C4-2B (cell line): Measurements from ENCODE around the gene ATP8B4.

Experiments used
- H3K27ac ChIP-seq: fragments of 450-650 bp; 2 replicates; pipeline ENCODE4 v1.5.1; 2017
- ZFX ChIP-seq: fragments of 450-650 bp; IDR thresholded peaks from 2 replicates; pipeline ENCODE4 v1.6.1; 2017
- TF ChIP-seq, protein P1 (sequence below): fragments of 450-650 bp; conservative IDR thresholded peaks from 2 replicates; pipeline ENCODE4 v1.5.1; 2017; ENCODE audit warnings: mild to moderate bottlenecking

Gene ATP8B4

DNA sequence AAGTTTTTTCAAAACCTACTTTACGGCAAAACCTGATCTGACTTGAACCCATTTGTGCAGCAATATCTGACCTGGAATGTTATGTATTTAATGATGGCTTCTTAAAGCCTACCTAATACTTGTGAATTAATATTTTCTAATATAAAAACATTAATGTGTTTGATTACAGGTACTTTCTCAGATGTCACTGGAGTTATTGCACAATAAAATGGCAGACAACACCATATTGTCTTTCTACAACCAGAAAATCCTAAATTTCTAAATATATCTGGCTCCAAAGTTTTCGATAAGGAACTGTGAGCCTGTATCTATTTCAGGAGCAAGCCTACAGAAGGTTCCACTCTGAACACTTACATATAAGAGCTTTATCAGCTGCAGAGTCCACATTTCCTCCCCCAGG lies 184.5 kb downstream of the ATP8B4 start:
- H3K27ac ChIP-seq = no peak overlapping the region
- TF ChIP-seq, protein P1, sequence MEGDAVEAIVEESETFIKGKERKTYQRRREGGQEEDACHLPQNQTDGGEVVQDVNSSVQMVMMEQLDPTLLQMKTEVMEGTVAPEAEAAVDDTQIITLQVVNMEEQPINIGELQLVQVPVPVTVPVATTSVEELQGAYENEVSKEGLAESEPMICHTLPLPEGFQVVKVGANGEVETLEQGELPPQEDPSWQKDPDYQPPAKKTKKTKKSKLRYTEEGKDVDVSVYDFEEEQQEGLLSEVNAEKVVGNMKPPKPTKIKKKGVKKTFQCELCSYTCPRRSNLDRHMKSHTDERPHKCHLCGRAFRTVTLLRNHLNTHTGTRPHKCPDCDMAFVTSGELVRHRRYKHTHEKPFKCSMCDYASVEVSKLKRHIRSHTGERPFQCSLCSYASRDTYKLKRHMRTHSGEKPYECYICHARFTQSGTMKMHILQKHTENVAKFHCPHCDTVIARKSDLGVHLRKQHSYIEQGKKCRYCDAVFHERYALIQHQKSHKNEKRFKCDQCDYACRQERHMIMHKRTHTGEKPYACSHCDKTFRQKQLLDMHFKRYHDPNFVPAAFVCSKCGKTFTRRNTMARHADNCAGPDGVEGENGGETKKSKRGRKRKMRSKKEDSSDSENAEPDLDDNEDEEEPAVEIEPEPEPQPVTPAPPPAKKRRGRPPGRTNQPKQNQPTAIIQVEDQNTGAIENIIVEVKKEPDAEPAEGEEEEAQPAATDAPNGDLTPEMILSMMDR = no peak
- no peak for TF ChIP-seq ZFX

DNA sequence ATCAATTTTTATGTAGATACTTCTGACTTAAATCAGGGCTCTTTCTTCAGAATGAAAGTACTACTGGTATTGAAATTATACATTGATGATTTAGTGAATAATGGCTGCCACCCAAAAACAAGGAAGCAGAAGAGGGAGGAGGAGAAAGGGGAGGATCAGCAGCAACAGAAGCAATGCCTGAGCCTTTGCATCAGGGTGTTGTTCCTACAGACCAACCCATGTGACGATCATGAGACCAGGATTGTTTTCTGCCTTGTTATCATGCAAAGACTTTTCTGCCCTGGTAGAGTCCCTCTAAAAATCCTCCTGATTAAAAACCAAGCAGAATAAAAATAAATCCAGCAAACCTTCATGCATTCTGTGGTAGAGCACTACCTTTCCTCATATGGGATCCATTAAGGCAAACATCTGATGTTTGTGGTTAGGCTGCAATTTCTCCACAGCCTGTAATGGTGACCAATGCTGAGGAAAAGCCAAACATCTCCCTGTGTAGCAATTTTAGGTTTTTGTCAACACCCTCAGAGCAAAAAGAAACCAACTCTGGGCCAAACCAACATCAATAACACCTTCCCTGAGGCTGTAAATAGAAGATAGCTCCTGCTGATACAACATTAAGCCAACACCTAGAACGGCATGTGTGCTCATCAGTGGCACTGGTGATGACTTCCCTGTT lies 191.7 kb downstream of the ATP8B4 start:
- no peak overlapping the region for H3K27ac ChIP-seq
- no peak for TF ChIP-seq ZFX
- TF ChIP-seq, protein P1 = no peak

DNA sequence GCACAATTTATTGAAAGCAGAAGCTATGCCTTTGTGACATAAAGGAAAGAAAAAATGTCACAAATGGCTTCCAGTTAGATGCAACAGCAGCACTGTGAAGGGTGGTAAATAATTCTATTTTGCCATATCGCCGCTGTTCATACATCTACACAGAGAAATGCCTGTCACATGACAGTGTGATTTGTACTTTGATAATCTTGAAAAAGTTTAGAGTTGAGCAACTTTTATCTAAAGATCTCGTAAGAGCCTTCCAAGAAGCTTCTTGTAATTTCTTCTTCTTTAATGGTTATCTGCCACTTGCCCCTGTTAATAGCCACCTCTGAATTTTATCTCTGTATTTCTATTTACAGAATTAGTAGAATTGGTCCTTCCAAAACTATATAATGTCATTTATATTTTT lies 192.3 kb downstream of the ATP8B4 start:
- TF ChIP-seq, protein P1 = no peak
- TF ChIP-seq ZFX = no peak
- H3K27ac ChIP-seq = no peak overlapping the region

DNA sequence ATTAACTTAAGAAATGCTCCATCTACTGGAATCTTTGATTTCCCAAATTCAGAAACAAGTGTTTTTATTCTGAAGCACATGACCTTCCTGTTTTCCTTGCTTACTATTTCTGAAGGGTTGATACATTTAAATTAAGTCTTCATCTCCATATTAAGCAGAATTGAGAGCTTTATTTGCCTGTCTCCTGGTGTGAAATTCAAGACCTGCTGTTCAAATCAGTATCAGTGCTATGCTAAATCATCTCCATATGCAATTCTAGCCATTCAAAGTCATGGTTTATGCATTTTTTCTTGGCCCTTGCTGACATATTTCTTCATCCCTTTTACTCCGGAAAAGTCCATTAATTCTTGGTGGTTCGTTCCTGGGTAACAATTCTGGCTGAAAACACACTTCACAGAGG lies 195.4 kb downstream of the ATP8B4 start:
- no peak overlapping the region for H3K27ac ChIP-seq
- TF ChIP-seq, protein P1 = no peak
- no peak for TF ChIP-seq ZFX

DNA sequence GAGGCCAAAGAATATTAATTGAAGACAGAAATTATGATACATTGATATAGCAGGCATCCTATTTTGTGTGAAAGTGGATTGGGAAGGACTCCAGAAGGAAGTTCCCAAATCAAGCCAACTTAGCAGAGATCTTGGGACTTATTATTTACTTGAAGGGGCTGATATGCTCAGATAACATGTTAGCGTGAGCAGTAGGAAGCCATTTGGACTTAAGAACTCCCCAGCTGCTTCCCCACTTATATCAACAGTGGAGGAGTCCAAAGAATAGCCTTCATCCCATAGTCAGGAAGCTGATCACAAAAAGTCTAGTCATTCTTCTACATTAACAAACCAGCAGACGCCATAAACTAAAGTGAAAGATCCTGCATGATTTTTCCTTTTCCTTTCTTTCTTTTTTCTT lies 200.0 kb downstream of the ATP8B4 start:
- no peak overlapping the region for H3K27ac ChIP-seq
- no peak for TF ChIP-seq ZFX
- TF ChIP-seq, protein P1 = no peak

DNA sequence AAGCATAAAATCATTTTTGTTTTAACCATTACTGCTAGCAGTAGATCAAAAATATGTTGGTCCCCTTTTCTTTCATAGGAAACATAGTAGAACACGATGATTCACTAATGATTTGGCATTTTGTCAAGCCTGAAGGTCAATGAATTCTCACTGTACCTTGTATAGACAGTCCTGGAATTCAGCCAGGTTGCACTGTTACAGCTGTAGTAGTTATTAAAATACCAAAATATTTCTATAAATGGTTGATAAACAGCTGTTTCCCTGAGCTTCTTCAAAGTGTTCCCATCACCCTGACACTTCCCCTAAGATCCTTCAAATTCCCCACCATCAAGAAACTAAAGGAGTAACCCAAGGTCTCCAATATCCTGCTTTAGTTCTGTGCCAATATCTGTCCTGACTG lies 200.9 kb downstream of the ATP8B4 start:
- H3K27ac ChIP-seq = no peak overlapping the region
- TF ChIP-seq, protein P1 = no peak
- no peak for TF ChIP-seq ZFX

DNA sequence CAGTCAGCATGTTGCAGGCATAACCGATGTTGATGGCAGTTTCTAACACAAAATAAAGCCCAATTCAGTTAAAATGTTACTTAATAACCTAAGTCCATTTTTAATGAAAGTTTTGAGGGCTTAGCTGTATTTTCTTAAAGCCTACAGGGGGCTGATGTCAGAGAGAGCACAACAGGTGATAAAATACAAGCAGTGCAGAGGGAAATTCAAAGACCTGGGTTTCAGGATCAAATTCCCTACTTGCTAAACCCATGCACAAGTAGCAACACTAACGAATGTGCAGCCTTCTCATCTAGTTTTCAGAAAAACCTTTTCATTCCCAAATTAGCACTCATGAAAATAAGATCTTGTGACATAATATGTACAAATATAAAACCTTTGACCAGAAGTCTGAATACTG lies 202.0 kb downstream of the ATP8B4 start:
- no peak overlapping the region for H3K27ac ChIP-seq
- no peak for TF ChIP-seq ZFX

DNA sequence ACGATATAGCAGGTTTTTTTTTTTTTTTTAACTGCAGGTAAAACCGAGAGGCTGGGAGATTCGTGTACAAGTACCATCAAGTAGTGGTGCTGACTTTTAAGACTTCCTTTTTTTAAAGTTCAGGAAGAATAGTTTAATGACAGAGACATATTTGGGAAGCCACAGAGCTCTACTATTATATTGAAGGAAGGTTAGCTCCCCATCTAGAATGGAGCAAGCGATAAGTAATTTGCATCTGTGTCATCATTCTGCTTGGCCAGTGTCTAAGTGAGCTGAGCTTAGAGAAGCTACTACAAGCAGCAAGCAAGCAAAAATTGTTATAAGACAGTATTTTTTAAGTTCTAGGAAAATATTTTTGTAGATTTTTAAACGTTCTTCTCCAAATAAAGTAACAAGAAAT lies 203.2 kb downstream of the ATP8B4 start:
- no peak for TF ChIP-seq ZFX
- no peak overlapping the region for H3K27ac ChIP-seq

DNA sequence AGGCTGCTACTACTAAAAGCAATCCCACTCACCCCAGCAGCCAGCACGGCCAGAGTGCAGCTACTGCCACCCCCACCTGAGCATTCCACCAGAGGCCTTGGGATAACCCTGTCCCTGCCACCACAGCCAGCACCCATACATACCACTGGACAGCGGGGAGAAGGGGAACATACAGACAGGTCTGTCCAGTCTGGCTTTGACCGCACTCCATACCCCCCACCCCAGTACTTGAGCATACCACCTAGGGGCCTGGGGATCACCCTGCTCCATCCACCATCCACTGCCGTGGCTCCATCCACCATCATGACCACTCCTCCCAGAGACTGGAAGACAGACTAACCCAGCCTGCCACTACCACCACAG lies 210.1 kb downstream of the ATP8B4 start:
- H3K27ac ChIP-seq = no peak overlapping the region
- TF ChIP-seq ZFX = no peak
- TF ChIP-seq, protein P1 = no peak
